AG09309 (cell line): ENCODE data around the gene ITGAV.

Experiments used
- DNase-seq: peaks from one replicate; pipeline ENCODE4 v3.0.0-alpha.2; 2010; ENCODE audit warnings: low read depth
- H3K4me3 ChIP-seq: 2 replicates; pipeline ENCODE4 v1.5.1; 2011; ENCODE audit warnings: mild to moderate bottlenecking, low read depth, low read length, moderate library complexity; ENCODE audit not compliant: control insufficient read depth
- TF ChIP-seq, protein P1 (sequence below): IDR thresholded peaks from 2 replicates; pipeline ENCODE4 v1.5.1; 2011; ENCODE audit warnings: mild to moderate bottlenecking, low read depth, low read length, inconsistent platforms; ENCODE audit not compliant: insufficient read depth, control insufficient read depth; ENCODE audit errors: missing control alignments

ITGAV gene

DNA sequence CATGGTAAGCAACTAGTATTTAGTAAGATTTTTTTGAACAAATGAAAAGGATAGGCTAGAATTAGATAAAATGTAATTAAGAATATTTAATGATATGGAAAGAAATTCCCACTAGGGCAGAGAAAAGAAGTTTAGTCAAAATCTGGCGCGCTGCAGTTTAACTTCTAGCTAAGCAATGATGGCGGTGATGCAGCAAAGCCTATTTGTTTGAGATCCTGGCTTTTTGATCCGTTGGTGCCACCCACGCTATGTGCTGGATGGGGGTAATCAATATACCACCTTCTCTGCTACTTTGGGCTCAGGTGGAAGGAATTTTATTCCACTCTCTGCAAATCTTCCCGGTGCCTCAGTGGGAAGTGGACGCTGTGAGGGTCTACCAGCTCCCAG is 103.6 kb downstream of the ITGAV start:
- DNase-seq: no peak
- H3K4me3 ChIP-seq: peak overlapping the region; percentile 63
- TF ChIP-seq, protein P1, sequence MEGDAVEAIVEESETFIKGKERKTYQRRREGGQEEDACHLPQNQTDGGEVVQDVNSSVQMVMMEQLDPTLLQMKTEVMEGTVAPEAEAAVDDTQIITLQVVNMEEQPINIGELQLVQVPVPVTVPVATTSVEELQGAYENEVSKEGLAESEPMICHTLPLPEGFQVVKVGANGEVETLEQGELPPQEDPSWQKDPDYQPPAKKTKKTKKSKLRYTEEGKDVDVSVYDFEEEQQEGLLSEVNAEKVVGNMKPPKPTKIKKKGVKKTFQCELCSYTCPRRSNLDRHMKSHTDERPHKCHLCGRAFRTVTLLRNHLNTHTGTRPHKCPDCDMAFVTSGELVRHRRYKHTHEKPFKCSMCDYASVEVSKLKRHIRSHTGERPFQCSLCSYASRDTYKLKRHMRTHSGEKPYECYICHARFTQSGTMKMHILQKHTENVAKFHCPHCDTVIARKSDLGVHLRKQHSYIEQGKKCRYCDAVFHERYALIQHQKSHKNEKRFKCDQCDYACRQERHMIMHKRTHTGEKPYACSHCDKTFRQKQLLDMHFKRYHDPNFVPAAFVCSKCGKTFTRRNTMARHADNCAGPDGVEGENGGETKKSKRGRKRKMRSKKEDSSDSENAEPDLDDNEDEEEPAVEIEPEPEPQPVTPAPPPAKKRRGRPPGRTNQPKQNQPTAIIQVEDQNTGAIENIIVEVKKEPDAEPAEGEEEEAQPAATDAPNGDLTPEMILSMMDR: no peak

DNA sequence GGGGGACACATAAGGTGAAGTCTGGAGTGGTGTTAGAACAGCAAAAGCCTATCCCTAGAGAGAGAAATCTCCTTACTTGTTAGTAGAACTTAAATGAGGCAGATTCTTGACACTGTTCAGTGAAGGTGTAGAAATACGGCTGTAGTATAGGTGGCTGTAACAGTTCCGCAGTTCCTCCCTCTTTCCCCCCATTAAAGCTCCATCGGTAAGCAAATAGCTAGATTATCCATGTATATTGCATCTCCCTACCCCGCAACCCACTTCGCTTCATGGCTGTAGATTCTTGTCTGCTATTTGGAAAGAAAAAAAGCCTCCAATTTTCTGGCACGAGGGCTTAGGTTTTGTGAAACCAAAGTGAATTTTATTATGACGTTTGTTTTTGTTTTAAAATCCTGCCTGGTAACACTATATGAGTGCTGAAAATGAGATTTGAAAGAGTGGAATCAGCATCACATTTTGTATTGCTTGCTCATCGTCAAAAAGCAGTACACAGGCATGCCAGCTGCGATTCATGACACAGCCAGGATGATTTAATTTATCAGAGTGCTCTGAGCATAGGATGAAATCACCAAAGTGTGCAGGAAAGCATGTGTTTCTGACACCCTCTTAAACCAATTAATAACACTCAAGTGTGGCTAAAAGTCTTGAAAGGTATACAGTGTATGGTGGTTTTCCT is 105.4 kb downstream of the ITGAV start:
- TF ChIP-seq, protein P1: no peak
- peak overlapping the region; percentile 63 for H3K4me3 ChIP-seq
- DNase-seq: no peak

DNA sequence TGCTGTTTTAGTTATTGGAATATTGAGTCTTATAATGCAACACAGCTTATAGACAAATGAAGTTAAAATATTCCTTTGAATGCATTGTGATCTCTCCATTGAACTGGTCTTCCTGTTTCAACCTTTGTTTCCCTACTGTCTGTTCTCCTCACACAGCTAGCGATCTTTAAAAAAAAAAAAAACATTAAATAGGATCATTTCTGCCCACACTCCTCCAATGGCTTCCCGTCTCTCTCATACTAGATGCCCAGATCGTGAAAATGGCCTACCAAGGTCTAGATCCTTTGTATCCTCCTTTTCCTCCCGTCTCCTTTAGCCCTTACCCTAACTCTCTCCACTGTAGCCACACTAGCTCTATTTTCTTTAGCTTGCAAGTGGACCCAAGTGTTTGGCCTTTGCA is 106.4 kb downstream of the ITGAV start:
- TF ChIP-seq, protein P1: no peak
- DNase-seq: no peak
- H3K4me3 ChIP-seq: no peak overlapping the region

DNA sequence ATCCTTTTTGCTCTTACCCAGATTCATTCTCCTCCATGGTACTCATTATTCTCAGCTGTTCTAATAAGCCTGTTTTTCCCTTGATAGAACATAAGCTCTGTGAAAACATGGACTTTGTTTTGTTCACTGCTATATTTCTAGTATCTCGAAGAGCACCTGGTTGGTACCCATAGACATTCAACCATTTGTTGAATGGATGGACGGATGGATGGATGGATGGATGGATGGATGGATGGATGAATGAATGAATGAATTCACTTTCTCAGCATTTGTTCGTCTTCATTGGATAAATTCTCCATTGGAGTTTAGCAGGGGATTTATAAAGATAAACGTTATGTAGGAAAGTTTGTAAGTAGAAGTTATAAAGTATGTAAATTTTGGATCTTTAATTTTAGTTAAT is 106.9 kb downstream of the ITGAV start:
- DNase-seq: no peak
- H3K4me3 ChIP-seq: no peak overlapping the region
- TF ChIP-seq, protein P1: no peak

DNA sequence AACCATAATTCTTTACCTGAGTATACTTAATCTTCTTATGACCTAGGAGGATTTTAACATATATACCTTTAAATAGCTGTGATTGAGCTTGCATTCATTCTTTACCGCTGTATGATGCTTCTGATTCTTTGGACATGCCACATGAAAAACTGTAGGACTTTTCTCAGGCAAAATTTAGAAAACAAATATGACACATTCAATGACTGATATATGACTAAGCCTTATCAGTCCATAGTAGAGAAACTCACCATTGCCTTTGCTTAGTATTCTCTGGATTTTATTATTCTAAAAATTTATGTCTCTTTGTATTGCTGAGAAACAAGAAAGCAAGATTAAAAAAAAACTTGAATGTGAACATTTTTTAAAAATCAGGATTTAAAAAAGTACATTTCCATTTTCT is 107.7 kb downstream of the ITGAV start:
- TF ChIP-seq, protein P1: no peak
- H3K4me3 ChIP-seq: no peak overlapping the region
- no peak for DNase-seq

DNA sequence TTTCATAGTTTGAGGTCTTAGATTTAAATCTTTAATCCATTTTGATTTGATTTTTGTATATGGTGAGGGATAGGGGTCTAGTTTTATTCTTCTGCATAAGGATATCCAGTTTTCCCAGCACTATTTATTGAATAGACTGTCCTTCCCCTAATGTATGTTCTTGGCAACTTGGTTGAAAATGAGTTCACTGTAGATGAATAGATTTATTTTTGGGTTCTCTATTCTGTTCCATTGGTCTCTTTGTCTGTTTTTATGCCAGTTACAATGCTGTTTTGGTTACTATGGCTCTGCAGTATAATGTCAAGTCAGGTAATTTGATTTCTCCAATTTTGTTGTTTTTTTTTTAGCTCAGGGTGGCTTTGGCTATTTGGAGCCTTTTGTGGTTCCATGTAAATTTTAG is 109.9 kb downstream of the ITGAV start:
- TF ChIP-seq, protein P1: no peak
- no peak overlapping the region for H3K4me3 ChIP-seq
- no peak for DNase-seq
